ENCODE data around the gene BCL7B.
A peak's percentile ranks its signal among the peaks of the same experiment; 100 is the strongest.
"Not testable (repeated sequence)": the region's sequence is repeated elsewhere in the genome, so short reads cannot be mapped to it uniquely, and the experiment has no call there.

The BCL7B gene

GRCh38 chr7:73556208-73557107, 1.0 kb downstream of the BCL7B start:
- H3K9me3 ChIP-seq (ENCODE audit: control insufficient read depth, insufficient read depth, low read length) = no peaks in the 10 kb centered on the region
- H3K27me3 ChIP-seq (ENCODE audit: control insufficient read depth, insufficient read depth, low read length) = no peaks in the 10 kb centered on the region
- H3K4me3 ChIP-seq (ENCODE audit: low read length) = peak overlapping the region; percentile 84; the same call in 1 of the 2 replicates
- H3K4me1 ChIP-seq (ENCODE audit: control insufficient read depth, insufficient read depth, low read length) = no peaks in the 10 kb centered on the region
- WGBS (ENCODE audit: insufficient coverage, insufficient read length) = no CpG with 5 or more reads among the region's 28 CpGs
- no peaks in the 10 kb centered on the region for H3K36me3 ChIP-seq (ENCODE audit: control insufficient read depth, insufficient read depth, low read length)
- H3K27ac ChIP-seq (ENCODE audit: low read length) = no peak overlapping the region
- no peak for DNase-seq (ENCODE audit: low read depth, low spot score)

- Histone ChIP-seq H3K4me3 (ENCODE audit: low read length) (no peak overlapping the region), H3K9me3 (ENCODE audit: control insufficient read depth, insufficient read depth, low read length) (no peaks in the 10 kb centered on the region), H3K36me3 (ENCODE audit: control insufficient read depth, insufficient read depth, low read length) (no peaks in the 10 kb centered on the region), H3K4me1 (ENCODE audit: control insufficient read depth, insufficient read depth, low read length) (no peaks in the 10 kb centered on the region), H3K27me3 (ENCODE audit: control insufficient read depth, insufficient read depth, low read length) (no peaks in the 10 kb centered on the region), H3K27ac (ENCODE audit: low read length) (no peak overlapping the region)
- no CpG with 5 or more reads among the region's 6 CpGs for WGBS (ENCODE audit: insufficient coverage, insufficient read length)
- DNase-seq (ENCODE audit: low read depth, low spot score) = no peak
These were observed 2.0 kb downstream of the BCL7B start for GRCh38 chr7:73555411-73555982.

- not testable (repeated sequence) for H3K36me3 ChIP-seq (ENCODE audit: control insufficient read depth, insufficient read depth, low read length); H3K4me1 ChIP-seq (ENCODE audit: control insufficient read depth, insufficient read depth, low read length); H3K27ac ChIP-seq (ENCODE audit: low read length); H3K27me3 ChIP-seq (ENCODE audit: control insufficient read depth, insufficient read depth, low read length); DNase-seq (ENCODE audit: low read depth, low spot score); H3K9me3 ChIP-seq (ENCODE audit: control insufficient read depth, insufficient read depth, low read length); H3K4me3 ChIP-seq (ENCODE audit: low read length)
- no CpG with 5 or more reads among the region's 5 CpGs for WGBS (ENCODE audit: insufficient coverage, insufficient read length)
These were observed 7.4 kb downstream of the BCL7B start for GRCh38 chr7:73550093-73550492.

- Histone ChIP-seq H3K27ac (ENCODE audit: low read length) (no peak overlapping the region), H3K27me3 (ENCODE audit: control insufficient read depth, insufficient read depth, low read length) (no peaks in the 10 kb centered on the region), H3K9me3 (ENCODE audit: control insufficient read depth, insufficient read depth, low read length) (no peaks in the 10 kb centered on the region), H3K4me1 (ENCODE audit: control insufficient read depth, insufficient read depth, low read length) (no peaks in the 10 kb centered on the region), H3K4me3 (ENCODE audit: low read length) (no peak overlapping the region), H3K36me3 (ENCODE audit: control insufficient read depth, insufficient read depth, low read length) (no peaks in the 10 kb centered on the region)
- WGBS (ENCODE audit: insufficient coverage, insufficient read length) = no CpG with 5 or more reads among the region's 4 CpGs
- DNase-seq (ENCODE audit: low read depth, low spot score) = no peak
These were observed 8.3 kb downstream of the BCL7B start for GRCh38 chr7:73549176-73549575.

DNA sequence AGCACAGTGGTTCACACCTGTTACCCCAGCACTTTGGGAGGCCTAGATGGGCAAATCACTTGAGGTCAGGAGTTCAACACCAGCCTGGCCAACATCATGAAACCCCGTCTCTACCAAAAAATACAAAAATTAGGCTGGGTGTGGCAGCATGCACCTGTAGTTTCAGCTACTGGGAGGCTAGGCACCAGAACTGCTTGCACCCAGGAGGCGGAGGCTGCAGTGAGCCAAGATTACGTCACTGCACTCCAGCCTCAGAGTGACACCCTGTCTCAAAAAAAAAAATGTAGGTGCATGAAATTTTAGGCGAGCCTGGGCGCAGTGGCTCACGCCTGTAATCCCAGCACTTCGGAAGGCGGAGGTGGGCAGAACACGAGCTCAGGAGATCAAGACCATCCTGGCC, 9.6 kb downstream of the BCL7B start:
- no peak for DNase-seq (ENCODE audit: low read depth, low spot score)
- Histone ChIP-seq H3K9me3 (ENCODE audit: control insufficient read depth, insufficient read depth, low read length) (no peaks in the 10 kb centered on the region), H3K27ac (ENCODE audit: low read length) (no peak overlapping the region), H3K4me1 (ENCODE audit: control insufficient read depth, insufficient read depth, low read length) (no peaks in the 10 kb centered on the region), H3K4me3 (ENCODE audit: low read length) (no peak overlapping the region), H3K27me3 (ENCODE audit: control insufficient read depth, insufficient read depth, low read length) (no peaks in the 10 kb centered on the region), H3K36me3 (ENCODE audit: control insufficient read depth, insufficient read depth, low read length) (no peaks in the 10 kb centered on the region)
- no CpG with 5 or more reads among the region's 9 CpGs for WGBS (ENCODE audit: insufficient coverage, insufficient read length)

- no peaks in the 10 kb centered on the region for H3K9me3 ChIP-seq (ENCODE audit: control insufficient read depth, insufficient read depth, low read length)
- no peak overlapping the region for H3K4me3 ChIP-seq (ENCODE audit: low read length)
- no peak overlapping the region for H3K27ac ChIP-seq (ENCODE audit: low read length)
- peaks cover 3% of the 10 kb centered on the region; the same call in 1 of the 2 replicates for H3K36me3 ChIP-seq (ENCODE audit: control insufficient read depth, insufficient read depth, low read length)
- no CpG with 5 or more reads among the region's 2 CpGs for WGBS (ENCODE audit: insufficient coverage, insufficient read length)
- no peaks in the 10 kb centered on the region for H3K27me3 ChIP-seq (ENCODE audit: control insufficient read depth, insufficient read depth, low read length)
- no peaks in the 10 kb centered on the region for H3K4me1 ChIP-seq (ENCODE audit: control insufficient read depth, insufficient read depth, low read length)
- DNase-seq (ENCODE audit: low read depth, low spot score) = no peak
These were observed 12.8 kb downstream of the BCL7B start for GRCh38 chr7:73544678-73545077.

DNA sequence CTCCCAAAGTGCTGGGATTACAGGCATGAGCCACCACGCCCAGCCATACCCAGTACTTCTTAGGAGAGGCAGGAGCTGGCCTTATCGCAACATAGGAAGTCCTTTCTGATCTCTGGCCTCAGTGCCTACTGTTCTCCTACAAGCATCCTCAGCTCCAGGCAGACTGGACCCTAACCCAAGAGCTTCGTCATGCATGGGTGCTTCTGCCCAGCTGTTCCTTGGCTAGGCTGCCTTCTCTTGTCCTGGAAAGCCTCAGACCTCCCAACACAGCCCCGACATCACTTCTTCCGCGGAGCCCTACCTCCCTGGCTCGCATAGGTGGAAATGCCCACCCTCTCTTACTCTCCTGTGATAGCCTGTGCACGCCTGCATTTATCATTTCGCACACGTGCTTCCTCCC, 15.8 kb downstream of the BCL7B start:
- DNase-seq (ENCODE audit: low read depth, low spot score) = no peak
- no CpG with 5 or more reads among the region's 10 CpGs for WGBS (ENCODE audit: insufficient coverage, insufficient read length)
- H3K36me3 ChIP-seq (ENCODE audit: control insufficient read depth, insufficient read depth, low read length) = peaks cover 3% of the 10 kb centered on the region; the same call in 1 of the 2 replicates

GRCh38 chr7:73539709-73540108, 17.8 kb downstream of the BCL7B start:
- no CpG with 5 or more reads among the region's 13 CpGs for WGBS (ENCODE audit: insufficient coverage, insufficient read length)
- no peaks in the 10 kb centered on the region for H3K4me1 ChIP-seq (ENCODE audit: control insufficient read depth, insufficient read depth, low read length)
- no peak overlapping the region for H3K27ac ChIP-seq (ENCODE audit: low read length)
- H3K9me3 ChIP-seq (ENCODE audit: control insufficient read depth, insufficient read depth, low read length) = no peaks in the 10 kb centered on the region
- DNase-seq (ENCODE audit: low read depth, low spot score) = no peak
- no peak overlapping the region for H3K4me3 ChIP-seq (ENCODE audit: low read length)
- H3K27me3 ChIP-seq (ENCODE audit: control insufficient read depth, insufficient read depth, low read length) = no peaks in the 10 kb centered on the region
- peaks cover 7% of the 10 kb centered on the region; the same call in 1 of the 2 replicates for H3K36me3 ChIP-seq (ENCODE audit: control insufficient read depth, insufficient read depth, low read length)

More for the DNA sequence above, 15.8 kb downstream of the BCL7B start:
- H3K27me3 ChIP-seq (ENCODE audit: control insufficient read depth, insufficient read depth, low read length) = no peaks in the 10 kb centered on the region
- H3K9me3 ChIP-seq (ENCODE audit: control insufficient read depth, insufficient read depth, low read length) = no peaks in the 10 kb centered on the region
- no peaks in the 10 kb centered on the region for H3K4me1 ChIP-seq (ENCODE audit: control insufficient read depth, insufficient read depth, low read length)
- no peak overlapping the region for H3K4me3 ChIP-seq (ENCODE audit: low read length)
- H3K27ac ChIP-seq (ENCODE audit: low read length) = no peak overlapping the region

- not testable (repeated sequence) for H3K36me3 ChIP-seq (ENCODE audit: control insufficient read depth, insufficient read depth, low read length); H3K4me3 ChIP-seq (ENCODE audit: low read length); H3K9me3 ChIP-seq (ENCODE audit: control insufficient read depth, insufficient read depth, low read length); H3K27me3 ChIP-seq (ENCODE audit: control insufficient read depth, insufficient read depth, low read length); DNase-seq (ENCODE audit: low read depth, low spot score); H3K4me1 ChIP-seq (ENCODE audit: control insufficient read depth, insufficient read depth, low read length); H3K27ac ChIP-seq (ENCODE audit: low read length)
- WGBS (ENCODE audit: insufficient coverage, insufficient read length) = no CpG with 5 or more reads among the region's 2 CpGs
These were observed 19.0 kb downstream of the BCL7B start for GRCh38 chr7:73538510-73538909.

- Histone ChIP-seq H3K9me3 (ENCODE audit: control insufficient read depth, insufficient read depth, low read length) (no peaks in the 10 kb centered on the region), H3K4me3 (ENCODE audit: low read length) (no peak overlapping the region), H3K27me3 (ENCODE audit: control insufficient read depth, insufficient read depth, low read length) (no peaks in the 10 kb centered on the region), H3K27ac (ENCODE audit: low read length) (no peak overlapping the region), H3K4me1 (ENCODE audit: control insufficient read depth, insufficient read depth, low read length) (no peaks in the 10 kb centered on the region), H3K36me3 (ENCODE audit: control insufficient read depth, insufficient read depth, low read length) (peaks cover 7% of the 10 kb centered on the region; the same call in 1 of the 2 replicates)
- DNase-seq (ENCODE audit: low read depth, low spot score) = no peak
- no CpG with 5 or more reads among the region's 16 CpGs for WGBS (ENCODE audit: insufficient coverage, insufficient read length)
These were observed 20.4 kb downstream of the BCL7B start for GRCh38 chr7:73537051-73537450.
